HepG2 (cell line): ENCODE measurements around the gene IVD. TPM values are rescaled to one million over a fixed set of nuclear protein-coding genes. Genes with fewer than 3 reads are reported as not detected.

ENCODE experiments used
- ARHGAP35 ChIP-seq: sonication (generic); formaldehyde crosslinking; IDR thresholded peaks from 2 replicates; pipeline ENCODE4 v1.9.0; 2022; ENCODE audit warnings: mild to moderate bottlenecking, inconsistent platforms, moderate library complexity, missing genetic modification reagents, borderline replicate concordance
- ARNT ChIP-seq: fragments of 450-650 bp; IDR thresholded peaks from 2 replicates; pipeline ENCODE4 v1.6.1; 2017
- ARNT2 ChIP-seq: sonication (generic); formaldehyde crosslinking; IDR thresholded peaks from 2 replicates; pipeline ENCODE4 v1.8.0; 2022; ENCODE audit warnings: mild to moderate bottlenecking, low read depth, missing genetic modification reagents, moderate library complexity
- ATM ChIP-seq: fragments of 450-650 bp; IDR thresholded peaks from 2 replicates; pipeline ENCODE4 v1.7.1; 2017; ENCODE audit warnings: mild to moderate bottlenecking, borderline replicate concordance
- ETV6 ChIP-seq: sonication (generic); formaldehyde crosslinking; conservative IDR thresholded peaks from 2 replicates; pipeline ENCODE4 v1.4.0; 2020; ENCODE audit warnings: missing genetic modification reagents
- FOXC1 ChIP-seq: sonication (generic); formaldehyde crosslinking; IDR thresholded peaks from 2 replicates; pipeline ENCODE4 v1.8.0; 2022; ENCODE audit warnings: mild to moderate bottlenecking, missing genetic modification reagents, borderline replicate concordance
- FOXP1 ChIP-seq, 2 experiments: fragments of 450-650 bp in 1 of 2; IDR thresholded peaks; 2 replicates each; pipeline ENCODE4 v1.6.1; 2017 to 2018; ENCODE audit warnings: antibody characterized with exemption in 1 of 2
- NRL ChIP-seq: sonication (generic); formaldehyde crosslinking; IDR thresholded peaks from 2 replicates; pipeline ENCODE4 v1.5.0; 2020; ENCODE audit warnings: missing genetic modification reagents, mild to moderate bottlenecking, moderate library complexity, borderline replicate concordance
- RELA ChIP-seq: sonication (generic); formaldehyde crosslinking; IDR thresholded peaks from 2 replicates; pipeline ENCODE4 v1.4.0; 2020; ENCODE audit warnings: missing genetic modification reagents
- RORA ChIP-seq: sonication (generic); formaldehyde crosslinking; IDR thresholded peaks from 2 replicates; pipeline ENCODE4 v1.5.0; 2020; ENCODE audit warnings: mild to moderate bottlenecking, missing genetic modification reagents, moderate library complexity
- TFE3 ChIP-seq: IDR thresholded peaks from 2 replicates; pipeline ENCODE4 v1.6.1; 2016
- ZBTB3 ChIP-seq: sonication (generic); formaldehyde crosslinking; IDR thresholded peaks from 2 replicates; pipeline ENCODE4 v1.4.0; 2020; ENCODE audit warnings: low read depth, mild to moderate bottlenecking, moderate library complexity, missing genetic modification reagents, borderline replicate concordance
- ZBTB7A ChIP-seq: sonication (generic); formaldehyde crosslinking; IDR thresholded peaks from 2 replicates; pipeline ENCODE4 v1.8.0; 2022; ENCODE audit warnings: mild to moderate bottlenecking, missing genetic modification reagents
- ZNF343 ChIP-seq: sonication (generic); formaldehyde crosslinking; IDR thresholded peaks from 2 replicates; pipeline ENCODE4 v1.4.0; 2020; ENCODE audit warnings: mild to moderate bottlenecking, missing genetic modification reagents
- ZNF574 ChIP-seq: sonication (generic); formaldehyde crosslinking; IDR thresholded peaks from 2 replicates; pipeline ENCODE4 v1.4.0; 2020; ENCODE audit warnings: missing genetic modification reagents
- ZNF746 ChIP-seq: sonication (generic); formaldehyde crosslinking; IDR thresholded peaks from 2 replicates; pipeline ENCODE4 v1.8.0; 2022; ENCODE audit warnings: mild to moderate bottlenecking, missing genetic modification reagents
- polyA plus RNA-seq, 8 experiments: library from polyadenylated mRNA; depleted of rRNA in 3 of 8; stranded (reverse) in 7 of 8; unstranded in 1 of 8; fragments of >200 nt; fragmentation: Illumina TruSeq in 4 of 8; extraction: Trizol in 4 of 8; gene quantifications; 2 replicates each; pipeline versions ENCODE4 v1.2.1 to v1.2.3, GENCODE V29; 2011 to 2016; ENCODE audit warnings: low read depth in 4 of 8, missing spikeins in 1 of 8, mixed read lengths in 1 of 8; ENCODE audit not compliant: insufficient read depth in 1 of 8
- total RNA-seq, 5 experiments: library from RNA; depleted of rRNA; stranded (reverse); fragments of >200 nt; fragmentation: Illumina TruSeq; extraction: Trizol; gene quantifications; 2 replicates each; pipeline ENCODE4 v1.2.3, GENCODE V29; 2016; ENCODE audit warnings: low read depth in 1 of 5
- TF ChIP-seq, protein P1 (sequence below): sonication (generic); formaldehyde crosslinking; IDR thresholded peaks from 2 replicates; pipeline ENCODE4 v1.4.0; 2020; ENCODE audit warnings: missing genetic modification reagents, borderline replicate concordance
- TF ChIP-seq, protein P2 (sequence below): sonication (generic); formaldehyde crosslinking; IDR thresholded peaks from 2 replicates; pipeline ENCODE4 v1.8.1; 2023; ENCODE audit warnings: mild to moderate bottlenecking, missing genetic modification reagents

The IVD gene
- total and polyA plus RNA-seq, 2 of the 13 experiments (the other 11 are each of a cell fraction or from before 2014, with no cell fraction given), result 48.0 to 53.9 TPM

DNA sequence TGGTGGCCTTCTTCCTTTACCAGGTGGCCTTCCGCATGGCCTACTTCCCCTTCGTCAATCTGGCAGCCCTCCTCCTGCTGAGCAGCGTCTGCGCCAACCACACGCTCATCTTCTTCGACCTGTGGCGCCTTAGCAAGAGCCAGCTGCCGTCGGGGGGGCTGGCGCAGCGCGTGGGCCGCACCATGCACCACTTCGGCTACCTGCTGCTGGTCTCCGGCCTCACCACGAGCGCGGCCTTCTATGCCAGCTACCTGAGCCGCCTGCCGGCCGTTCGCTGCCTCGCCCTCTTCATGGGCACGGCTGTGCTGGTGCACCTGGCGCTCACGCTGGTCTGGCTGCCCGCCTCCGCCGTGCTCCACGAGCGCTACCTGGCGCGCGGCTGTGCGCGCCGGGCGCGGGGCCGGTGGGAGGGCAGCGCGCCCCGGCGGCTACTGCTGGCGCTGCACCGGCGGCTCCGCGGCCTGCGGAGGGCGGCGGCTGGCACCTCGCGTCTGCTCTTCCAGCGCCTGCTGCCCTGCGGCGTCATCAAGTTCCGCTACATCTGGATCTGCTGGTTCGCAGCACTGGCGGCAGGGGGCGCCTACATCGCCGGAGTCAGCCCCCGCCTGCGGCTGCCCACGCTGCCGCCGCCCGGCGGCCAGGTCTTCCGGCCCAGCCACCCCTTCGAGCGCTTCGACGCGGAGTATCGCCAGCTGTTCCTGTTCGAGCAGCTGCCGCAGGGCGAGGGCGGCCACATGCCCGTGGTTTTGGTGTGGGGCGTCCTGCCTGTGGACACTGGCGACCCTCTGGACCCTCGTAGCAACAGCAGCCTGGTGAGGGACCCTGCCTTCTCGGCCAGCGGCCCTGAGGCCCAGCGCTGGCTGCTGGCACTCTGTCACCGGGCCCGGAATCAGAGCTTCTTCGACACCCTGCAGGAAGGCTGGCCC is 37.6 kb upstream of the IVD start (continued):
- peak; percentile 95 for TF ChIP-seq NRL (CRISPR knock-in tag)
- peak; percentile 76 for TF ChIP-seq TFE3
- no peak for TF ChIP-seq ARNT
- no peak for TF ChIP-seq ATM
- TF ChIP-seq, protein P1, sequence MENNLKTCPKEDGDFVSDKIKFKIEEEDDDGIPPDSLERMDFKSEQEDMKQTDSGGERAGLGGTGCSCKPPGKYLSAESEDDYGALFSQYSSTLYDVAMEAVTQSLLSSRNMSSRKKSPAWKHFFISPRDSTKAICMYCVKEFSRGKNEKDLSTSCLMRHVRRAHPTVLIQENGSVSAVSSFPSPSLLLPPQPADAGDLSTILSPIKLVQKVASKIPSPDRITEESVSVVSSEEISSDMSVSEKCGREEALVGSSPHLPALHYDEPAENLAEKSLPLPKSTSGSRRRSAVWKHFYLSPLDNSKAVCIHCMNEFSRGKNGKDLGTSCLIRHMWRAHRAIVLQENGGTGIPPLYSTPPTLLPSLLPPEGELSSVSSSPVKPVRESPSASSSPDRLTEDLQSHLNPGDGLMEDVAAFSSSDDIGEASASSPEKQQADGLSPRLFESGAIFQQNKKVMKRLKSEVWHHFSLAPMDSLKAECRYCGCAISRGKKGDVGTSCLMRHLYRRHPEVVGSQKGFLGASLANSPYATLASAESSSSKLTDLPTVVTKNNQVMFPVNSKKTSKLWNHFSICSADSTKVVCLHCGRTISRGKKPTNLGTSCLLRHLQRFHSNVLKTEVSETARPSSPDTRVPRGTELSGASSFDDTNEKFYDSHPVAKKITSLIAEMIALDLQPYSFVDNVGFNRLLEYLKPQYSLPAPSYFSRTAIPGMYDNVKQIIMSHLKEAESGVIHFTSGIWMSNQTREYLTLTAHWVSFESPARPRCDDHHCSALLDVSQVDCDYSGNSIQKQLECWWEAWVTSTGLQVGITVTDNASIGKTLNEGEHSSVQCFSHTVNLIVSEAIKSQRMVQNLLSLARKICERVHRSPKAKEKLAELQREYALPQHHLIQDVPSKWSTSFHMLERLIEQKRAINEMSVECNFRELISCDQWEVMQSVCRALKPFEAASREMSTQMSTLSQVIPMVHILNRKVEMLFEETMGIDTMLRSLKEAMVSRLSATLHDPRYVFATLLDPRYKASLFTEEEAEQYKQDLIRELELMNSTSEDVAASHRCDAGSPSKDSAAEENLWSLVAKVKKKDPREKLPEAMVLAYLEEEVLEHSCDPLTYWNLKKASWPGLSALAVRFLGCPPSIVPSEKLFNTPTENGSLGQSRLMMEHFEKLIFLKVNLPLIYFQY (CRISPR knock-in tag), result 0 out of 2 replicates have a peak, but pooled peaks have one; percentile 59
- TF ChIP-seq ARNT2 (CRISPR knock-in tag), result peak; percentile 96
- peak; percentile 78; the same call in 1 of the 2 replicates for TF ChIP-seq ZBTB7A (CRISPR knock-in tag)
- TF ChIP-seq, protein P2, sequence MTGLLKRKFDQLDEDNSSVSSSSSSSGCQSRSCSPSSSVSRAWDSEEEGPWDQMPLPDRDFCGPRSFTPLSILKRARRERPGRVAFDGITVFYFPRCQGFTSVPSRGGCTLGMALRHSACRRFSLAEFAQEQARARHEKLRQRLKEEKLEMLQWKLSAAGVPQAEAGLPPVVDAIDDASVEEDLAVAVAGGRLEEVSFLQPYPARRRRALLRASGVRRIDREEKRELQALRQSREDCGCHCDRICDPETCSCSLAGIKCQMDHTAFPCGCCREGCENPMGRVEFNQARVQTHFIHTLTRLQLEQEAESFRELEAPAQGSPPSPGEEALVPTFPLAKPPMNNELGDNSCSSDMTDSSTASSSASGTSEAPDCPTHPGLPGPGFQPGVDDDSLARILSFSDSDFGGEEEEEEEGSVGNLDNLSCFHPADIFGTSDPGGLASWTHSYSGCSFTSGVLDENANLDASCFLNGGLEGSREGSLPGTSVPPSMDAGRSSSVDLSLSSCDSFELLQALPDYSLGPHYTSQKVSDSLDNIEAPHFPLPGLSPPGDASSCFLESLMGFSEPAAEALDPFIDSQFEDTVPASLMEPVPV (CRISPR knock-in tag), result peak; percentile 84
- peak; percentile 70; the same call in 1 of the 2 replicates for TF ChIP-seq ZNF343 (CRISPR knock-in tag)
- TF ChIP-seq ARHGAP35, result peak; percentile 95
- TF ChIP-seq RELA (CRISPR knock-in tag), result no peak
- no peak for TF ChIP-seq RORA (CRISPR knock-in tag)
- peak; percentile 96 for TF ChIP-seq FOXC1
- no peak for TF ChIP-seq FOXP1 (IDR thresholded peaks at IDR 0.05)
- TF ChIP-seq FOXP1 (CRISPR knock-in tag; IDR thresholded peaks at IDR 0.05), result no peak
- TF ChIP-seq ETV6 (CRISPR knock-in tag), result peak; percentile 95
- TF ChIP-seq ZNF746 (CRISPR knock-in tag), result peak; percentile 74; the same call in 1 of the 2 replicates
- TF ChIP-seq ZBTB3, result peak; percentile 76; the same call in 1 of the 2 replicates
- peak; percentile 88 for TF ChIP-seq ZNF574
